ENCODE measurements around the gene NR1H2. TPM values are rescaled to one million over a fixed set of nuclear protein-coding genes. Genes with fewer than 3 reads are reported as not detected.

Gene NR1H2
- total RNA-seq, 4 donors from 2014 or later: 73.5 to 93.5 (median 82.0) TPM

- DNase-seq (ENCODE audit: low spot score) (no peak), ATAC-seq (ENCODE audit: low FRiP score) (no peak)
- TF ChIP-seq, protein P1, sequence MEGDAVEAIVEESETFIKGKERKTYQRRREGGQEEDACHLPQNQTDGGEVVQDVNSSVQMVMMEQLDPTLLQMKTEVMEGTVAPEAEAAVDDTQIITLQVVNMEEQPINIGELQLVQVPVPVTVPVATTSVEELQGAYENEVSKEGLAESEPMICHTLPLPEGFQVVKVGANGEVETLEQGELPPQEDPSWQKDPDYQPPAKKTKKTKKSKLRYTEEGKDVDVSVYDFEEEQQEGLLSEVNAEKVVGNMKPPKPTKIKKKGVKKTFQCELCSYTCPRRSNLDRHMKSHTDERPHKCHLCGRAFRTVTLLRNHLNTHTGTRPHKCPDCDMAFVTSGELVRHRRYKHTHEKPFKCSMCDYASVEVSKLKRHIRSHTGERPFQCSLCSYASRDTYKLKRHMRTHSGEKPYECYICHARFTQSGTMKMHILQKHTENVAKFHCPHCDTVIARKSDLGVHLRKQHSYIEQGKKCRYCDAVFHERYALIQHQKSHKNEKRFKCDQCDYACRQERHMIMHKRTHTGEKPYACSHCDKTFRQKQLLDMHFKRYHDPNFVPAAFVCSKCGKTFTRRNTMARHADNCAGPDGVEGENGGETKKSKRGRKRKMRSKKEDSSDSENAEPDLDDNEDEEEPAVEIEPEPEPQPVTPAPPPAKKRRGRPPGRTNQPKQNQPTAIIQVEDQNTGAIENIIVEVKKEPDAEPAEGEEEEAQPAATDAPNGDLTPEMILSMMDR (IDR thresholded peaks at IDR 0.05): no peak
Observed at GRCh38 chr19:50417111-50418081, 41.1 kb downstream of the NR1H2 start.

DNA sequence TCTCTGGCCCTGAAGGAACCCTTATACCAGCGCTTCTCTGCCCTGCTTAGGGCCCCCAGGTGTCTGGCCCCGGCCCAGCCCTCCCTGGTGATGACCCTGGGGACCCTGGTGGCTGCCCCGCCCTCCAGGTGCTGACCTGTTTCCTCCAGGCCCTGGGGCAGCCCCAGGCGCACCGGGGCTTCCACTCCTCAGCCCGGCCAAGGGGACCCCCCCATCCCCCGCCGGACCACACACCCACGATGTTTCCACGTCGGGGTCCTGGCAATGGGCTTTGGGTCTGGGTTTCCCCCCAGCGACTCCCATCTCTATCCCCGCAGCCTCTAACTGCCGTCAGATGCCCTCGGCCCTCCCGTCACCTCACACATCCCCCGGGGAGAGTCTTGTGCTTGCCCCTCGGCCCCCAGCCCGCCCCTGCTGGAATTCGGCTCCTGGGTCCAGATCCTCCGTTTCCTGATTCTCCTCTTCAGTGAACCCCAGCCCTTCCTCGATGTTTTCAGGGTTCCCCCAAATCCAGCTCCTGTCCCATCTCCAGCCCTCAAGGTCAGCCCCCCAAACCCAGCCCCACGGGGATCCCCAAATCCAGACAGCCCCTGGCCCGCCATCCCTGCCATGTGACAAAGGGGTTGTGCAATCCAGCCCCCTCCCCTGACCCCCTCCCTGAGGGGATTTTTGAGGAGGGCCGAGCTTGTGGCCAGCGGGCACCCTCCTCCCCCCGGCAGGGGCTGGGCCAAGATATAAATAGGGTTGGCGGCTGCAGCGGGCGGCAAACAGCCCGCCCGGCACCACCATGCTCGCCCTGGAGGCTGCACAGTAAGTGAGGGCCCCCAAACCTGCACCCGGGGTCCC, 42.1 kb downstream of the NR1H2 start, which contains the start of gene SPIB:
SPIB (plus strand) TSS at position 763 of the 846 bp plus-strand sequence; CDS start at position 788, 25 bp downstream.
- TF ChIP-seq, protein P1 (IDR thresholded peaks at IDR 0.05): no peak
- ATAC-seq (ENCODE audit: low FRiP score) (no peak), DNase-seq (ENCODE audit: low spot score) (no peak)

DNA sequence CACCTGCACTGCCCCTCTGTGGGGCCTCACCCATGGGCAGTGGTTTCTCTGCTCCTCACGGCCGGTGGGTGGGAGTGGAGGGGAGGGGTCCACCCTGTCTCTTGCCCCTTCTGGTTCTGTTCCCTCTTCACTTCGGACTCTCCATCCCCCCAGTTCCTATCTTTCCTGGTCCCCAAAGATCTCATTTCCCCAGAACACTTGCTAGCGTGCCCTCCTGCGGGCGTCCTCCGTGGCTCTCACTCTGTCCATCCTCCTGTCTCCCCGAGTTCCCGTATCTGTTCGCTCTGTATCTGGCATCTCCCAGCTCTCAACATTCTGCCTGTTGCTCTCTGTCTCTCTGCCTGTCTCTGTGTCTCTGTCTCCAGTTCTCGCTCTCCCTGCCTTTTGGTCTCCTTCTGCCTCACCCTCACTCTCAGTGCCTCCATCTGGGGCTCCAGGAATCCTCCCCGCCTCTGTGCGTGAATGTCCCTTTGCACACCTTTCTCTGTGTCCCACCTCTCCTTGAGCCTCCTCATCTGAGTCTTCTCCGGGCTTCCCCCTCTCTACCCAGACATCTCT, 42.8 kb downstream of the NR1H2 start:
- TF ChIP-seq, protein P1 (IDR thresholded peaks at IDR 0.05): no peak
- no peak for DNase-seq (ENCODE audit: low spot score)
- ATAC-seq (ENCODE audit: low FRiP score): no peak

GRCh38 chr19:50419580-50420035, 43.4 kb downstream of the NR1H2 start:
- TF ChIP-seq, protein P1 (IDR thresholded peaks at IDR 0.05): no peak
- ATAC-seq (ENCODE audit: low FRiP score) (no peak), DNase-seq (ENCODE audit: low spot score) (no peak)

GRCh38 chr19:50420127-50420526, 43.9 kb downstream of the NR1H2 start:
- DNase-seq (ENCODE audit: low spot score) (no peak), ATAC-seq (ENCODE audit: low FRiP score) (no peak)
- TF ChIP-seq, protein P1 (IDR thresholded peaks at IDR 0.05): no peak

DNA sequence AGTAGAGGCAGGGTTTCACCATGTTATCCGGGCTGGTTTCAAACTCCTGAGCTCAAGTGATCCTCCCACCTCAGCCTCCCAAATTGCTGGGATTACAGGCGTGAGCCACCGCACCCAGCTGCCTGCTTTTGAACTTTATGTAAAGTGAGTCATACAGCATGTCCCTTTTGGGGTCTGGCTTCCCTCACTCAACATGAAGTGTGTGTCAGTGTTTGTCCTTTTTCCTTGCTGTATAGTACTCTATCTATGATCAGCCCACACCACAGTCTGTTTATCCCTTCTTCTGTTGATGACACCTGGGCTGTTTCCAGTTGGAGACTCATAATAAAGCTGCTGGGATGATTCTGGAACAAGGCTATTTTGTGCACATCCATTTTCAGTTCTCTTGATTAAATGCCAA, 44.6 kb downstream of the NR1H2 start:
- ATAC-seq (ENCODE audit: low FRiP score): no peak
- DNase-seq (ENCODE audit: low spot score): no peak
- TF ChIP-seq, protein P1 (IDR thresholded peaks at IDR 0.05): no peak
